CD4-positive, alpha-beta T cell treated with Interleukin-12 subunit alpha and Interleukin-12 subunit beta, for 1 hour (primary cell): ENCODE data around the gene ATF6.

Source experiments
- DNase-seq: peaks from one replicate; pipeline ENCODE4 v3.0.0-alpha.2; 2020

Gene ATF6

GRCh38 chr1:161838885-161839284 is 72.8 kb downstream of the ATF6 start:
- no peak for DNase-seq

GRCh38 chr1:161839591-161839990 is 73.5 kb downstream of the ATF6 start:
- DNase-seq, result no peak

- no peak for DNase-seq
Measured at GRCh38 chr1:161840363-161840762, 74.2 kb downstream of the ATF6 start.

- DNase-seq, result no peak
Measured at GRCh38 chr1:161843156-161843555, 77.0 kb downstream of the ATF6 start.

GRCh38 chr1:161844696-161845095 is 78.6 kb downstream of the ATF6 start:
- DNase-seq, result no peak

DNA sequence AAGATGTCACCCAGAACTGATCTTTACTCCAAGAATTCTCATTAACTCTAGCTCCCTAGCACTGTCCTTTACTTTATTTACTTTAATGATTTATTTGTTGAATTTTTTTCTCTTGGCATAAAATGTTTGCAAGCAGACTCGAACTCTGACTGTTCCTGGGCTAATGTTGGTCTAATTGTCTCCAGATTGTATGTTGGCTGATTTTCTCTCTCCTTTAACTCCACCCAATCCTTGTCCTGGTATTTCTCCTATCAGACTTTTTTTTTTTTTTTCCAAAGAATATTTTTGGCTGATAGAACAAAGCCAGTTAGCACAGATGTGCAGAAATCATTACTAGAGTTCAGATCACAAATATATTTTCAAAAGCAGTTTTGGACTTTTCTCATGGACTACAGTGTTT is 82.6 kb downstream of the ATF6 start:
- no peak for DNase-seq

GRCh38 chr1:161849518-161849917 is 83.4 kb downstream of the ATF6 start:
- no peak for DNase-seq

DNA sequence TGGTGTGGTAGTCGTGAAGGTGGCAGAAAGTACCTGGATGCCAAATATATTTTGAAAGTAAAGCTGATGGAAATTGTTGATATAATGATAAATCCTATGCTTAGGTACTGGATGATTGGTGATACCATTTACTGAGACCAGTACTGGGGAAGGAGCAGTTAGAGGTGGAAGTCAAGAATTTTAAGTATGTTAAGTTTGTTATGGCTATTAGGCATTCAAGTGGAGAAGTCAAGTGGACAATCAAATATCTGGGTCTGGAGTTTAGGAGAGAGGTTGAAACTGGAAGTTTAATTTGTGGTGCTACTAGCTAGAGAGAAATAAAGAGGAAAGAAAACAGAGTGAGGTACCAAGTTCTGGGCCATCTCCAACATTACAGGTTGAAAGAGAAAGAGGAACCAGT is 89.1 kb downstream of the ATF6 start:
- no peak for DNase-seq

- no peak for DNase-seq
Measured at GRCh38 chr1:161858271-161858670, 92.2 kb downstream of the ATF6 start.

DNA sequence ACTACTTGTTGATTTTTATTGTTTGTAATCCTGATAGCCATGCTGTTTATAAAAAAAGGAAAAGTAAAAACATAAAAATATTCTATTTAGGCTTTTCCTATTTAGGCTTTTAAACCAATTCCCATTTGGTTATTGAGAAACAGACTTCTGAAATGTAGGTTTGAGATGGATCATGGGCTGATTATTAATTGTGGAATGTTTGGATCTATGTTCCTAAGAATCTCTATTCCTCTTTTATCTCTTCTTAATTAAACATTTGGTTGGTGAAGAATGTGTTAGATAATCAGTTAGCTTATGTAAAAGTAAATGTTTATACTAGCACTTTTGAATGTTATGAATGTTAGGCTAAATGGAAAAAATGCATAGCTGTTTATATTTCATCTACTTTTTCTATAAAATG is 97.4 kb downstream of the ATF6 start:
- DNase-seq, result no peak

DNA sequence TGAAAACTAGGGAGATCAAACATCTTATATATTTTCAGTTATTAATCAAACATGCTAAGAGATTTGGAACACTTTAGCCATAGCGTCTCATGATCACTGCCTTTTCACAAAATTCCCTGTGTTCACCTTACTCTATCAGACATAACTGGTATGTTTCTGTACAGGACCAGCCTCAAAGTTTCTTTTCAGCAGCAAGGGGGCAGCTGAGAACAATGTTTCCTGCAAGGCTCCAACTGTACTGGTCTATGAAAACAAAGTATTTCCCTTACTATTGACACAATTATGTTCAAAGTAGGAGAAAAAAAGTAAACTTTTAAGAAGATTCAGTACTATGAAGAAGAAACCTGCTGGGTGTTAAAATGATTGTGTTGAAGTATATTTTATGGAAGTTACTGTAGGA is 98.5 kb downstream of the ATF6 start:
- peak; percentile 14 for DNase-seq

DNA sequence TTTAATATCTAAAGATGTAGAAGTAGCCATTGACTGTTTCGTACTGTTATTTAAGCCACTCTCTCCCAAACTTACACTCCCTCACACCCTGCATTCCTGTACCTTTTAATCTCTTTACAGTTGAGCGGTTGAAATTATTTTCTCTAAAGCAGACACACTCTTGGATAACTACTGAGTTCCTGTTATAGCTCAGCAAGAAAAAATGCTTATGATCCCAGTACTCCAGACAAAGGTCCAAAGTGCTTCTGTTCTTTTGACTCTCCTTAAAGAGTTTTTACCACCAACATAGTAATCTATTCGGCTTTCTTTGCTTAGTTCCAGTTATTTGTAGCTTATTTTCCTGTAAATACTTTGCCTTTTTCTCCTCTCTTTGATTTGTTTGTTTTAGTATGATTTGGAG is 100.1 kb downstream of the ATF6 start:
- DNase-seq, result no peak

- DNase-seq, result no peak
Measured at GRCh38 chr1:161868832-161869231, 102.7 kb downstream of the ATF6 start.

- no peak for DNase-seq
Measured at GRCh38 chr1:161869291-161869690, 103.2 kb downstream of the ATF6 start.

GRCh38 chr1:161872506-161872905 is 106.4 kb downstream of the ATF6 start:
- DNase-seq, result no peak

- no peak for DNase-seq
Measured at GRCh38 chr1:161879261-161879660, 113.1 kb downstream of the ATF6 start.

GRCh38 chr1:161884475-161884874 is 118.4 kb downstream of the ATF6 start:
- DNase-seq, result no peak

DNA sequence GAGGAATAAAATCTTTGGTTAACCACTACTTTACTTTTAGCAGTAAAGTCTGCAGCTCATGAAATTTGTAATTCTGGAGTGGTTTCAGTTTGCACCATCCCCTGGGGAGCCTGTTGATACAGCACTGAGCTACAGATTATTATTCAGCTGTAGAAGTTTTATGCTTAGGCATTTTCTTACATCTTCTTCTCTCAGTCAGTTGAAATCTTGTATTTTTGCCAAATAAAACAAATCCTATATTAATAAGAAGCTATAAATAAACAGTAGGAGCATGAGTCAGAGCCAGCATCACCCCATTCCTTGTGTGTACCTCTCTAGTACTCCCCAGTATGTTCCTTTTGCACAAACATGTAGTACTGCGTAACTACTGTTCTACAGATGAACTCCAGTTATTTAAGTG is 118.9 kb downstream of the ATF6 start:
- no peak for DNase-seq

DNA sequence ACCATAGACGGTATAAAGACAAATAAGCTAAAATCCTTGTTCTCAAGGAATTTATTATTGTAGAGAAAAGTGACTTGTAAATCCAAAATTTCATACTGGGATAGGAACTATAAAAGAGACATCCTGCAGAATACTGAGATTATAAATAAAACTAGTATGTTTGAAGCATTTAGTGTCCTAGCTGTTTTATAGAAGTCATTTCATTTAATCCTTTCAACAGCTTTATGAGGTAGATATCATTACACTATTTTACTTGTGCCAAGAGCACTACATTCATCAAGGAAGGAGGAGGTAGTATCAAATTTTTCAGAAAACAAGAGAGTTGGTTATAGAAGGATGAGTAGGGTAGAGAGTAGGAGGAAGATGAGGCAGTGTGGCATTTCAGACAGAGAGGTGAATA is 119.6 kb downstream of the ATF6 start:
- no peak for DNase-seq

DNA sequence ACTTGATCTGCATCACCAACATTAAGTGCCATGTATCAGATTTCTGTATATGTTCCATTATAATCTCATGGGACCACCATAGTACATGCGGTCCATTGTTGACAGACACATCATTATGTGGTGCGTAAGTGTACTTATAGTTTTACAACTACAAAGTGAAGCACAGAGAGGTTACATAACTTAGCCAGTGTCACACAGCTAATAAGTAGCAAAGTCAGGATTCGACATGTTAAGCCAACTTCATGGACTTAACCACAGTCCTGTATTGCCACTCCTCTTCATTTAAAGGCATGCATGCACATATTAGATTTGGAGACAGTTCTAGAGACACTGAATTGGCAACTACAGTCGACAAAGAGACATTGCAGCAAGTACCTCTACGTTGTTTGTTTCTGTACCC is 120.5 kb downstream of the ATF6 start:
- no peak for DNase-seq

DNA sequence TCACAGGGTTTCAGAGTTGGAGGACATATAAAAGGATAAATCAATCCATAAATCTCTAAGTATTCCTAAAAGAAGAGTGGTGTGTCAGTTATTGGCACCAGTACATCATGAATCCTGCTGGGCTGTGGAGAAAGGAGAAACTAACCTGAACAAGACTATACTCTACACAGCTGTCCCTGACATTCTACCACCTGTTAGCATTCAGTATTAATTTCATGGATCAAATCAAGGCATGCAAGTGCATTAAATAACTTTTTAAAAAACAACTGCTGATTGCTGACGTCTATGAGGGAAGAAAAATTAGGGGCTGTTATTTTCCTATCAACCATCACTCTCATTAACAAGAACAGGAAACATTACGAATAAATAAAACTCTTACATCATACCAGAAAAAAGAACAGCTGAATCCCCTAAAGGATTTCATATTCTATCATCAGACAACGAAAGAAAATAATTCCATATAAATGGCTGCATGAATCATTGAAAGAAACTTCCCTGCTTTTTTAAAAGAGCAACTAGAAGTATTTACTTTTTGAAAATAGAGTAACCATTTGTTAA is 121.7 kb downstream of the ATF6 start:
- DNase-seq, result no peak

DNA sequence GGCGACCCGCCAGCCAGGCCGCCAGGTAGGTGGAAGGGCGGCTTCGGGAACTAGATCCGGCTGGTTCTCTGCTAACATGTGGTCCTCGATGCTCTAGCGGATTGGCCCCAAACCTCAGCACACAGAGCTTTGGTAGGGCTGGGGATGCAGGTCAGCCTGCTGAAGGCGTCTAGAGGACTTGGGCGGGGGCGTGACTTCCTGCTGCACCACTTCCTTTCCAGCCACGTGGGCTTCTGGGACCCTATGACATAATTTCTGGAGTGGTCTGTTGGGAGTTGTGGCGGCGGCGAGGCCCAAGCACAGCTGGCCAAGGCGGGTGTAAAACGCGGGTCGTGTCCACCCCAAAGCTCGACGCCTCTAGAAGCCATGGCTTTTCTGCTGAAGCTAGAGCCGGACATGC is 124.5 kb downstream of the ATF6 start:
- DNase-seq, result no peak

GRCh38 chr1:161899091-161899490 is 133.0 kb downstream of the ATF6 start:
- DNase-seq, result no peak

- no peak for DNase-seq
Measured at GRCh38 chr1:161900160-161900559, 134.0 kb downstream of the ATF6 start.

DNA sequence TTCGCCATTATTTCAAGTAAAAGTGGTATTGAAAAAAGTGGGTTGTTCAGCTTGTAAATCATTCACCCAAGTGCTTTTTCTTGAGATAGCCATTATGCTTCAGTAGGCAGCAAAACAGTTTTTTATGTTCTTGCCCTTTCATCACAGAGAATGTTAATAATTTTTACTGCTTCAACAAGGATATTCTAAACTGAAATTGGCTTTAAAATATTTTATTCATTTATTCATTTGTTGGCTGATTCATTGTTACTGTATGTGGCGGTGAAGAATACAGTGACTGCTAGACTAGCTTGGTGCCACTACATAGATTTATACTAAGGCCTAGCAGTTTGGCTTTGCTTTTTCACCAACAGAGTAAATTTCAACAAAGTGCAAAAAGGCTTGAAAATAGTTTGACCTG is 136.1 kb downstream of the ATF6 start:
- no peak for DNase-seq
